GM13977 (cell line): Measurements from ENCODE around the gene S100A1.
"Not testable (repeated sequence)": the region's sequence is repeated elsewhere in the genome, so short reads cannot be mapped to it uniquely, and the experiment has no call there.

Experiments
- DNase-seq: peaks from one replicate; pipeline ENCODE4 v3.0.0; 2012; ENCODE audit warnings: low spot score
- CTCF ChIP-seq: IDR thresholded peaks from 2 replicates; pipeline ENCODE4 v1.5.1; 2012; ENCODE audit warnings: mild to moderate bottlenecking, control low read depth; ENCODE audit not compliant: insufficient read depth; ENCODE audit errors: extremely low read depth, missing control alignments
- in situ Hi-C: fragments of 300-500 bp; cut with MboI; formaldehyde crosslinking; loops from one replicate; pipeline ENCODE4 v1.12.0; 2022; ENCODE audit warnings: low sequenced_read_pairs, low pct_unique_long_range_greater_than_20kb, mixed read lengths, inconsistent platforms; ENCODE audit not compliant: unreplicated experiment

S100A1 gene

DNA sequence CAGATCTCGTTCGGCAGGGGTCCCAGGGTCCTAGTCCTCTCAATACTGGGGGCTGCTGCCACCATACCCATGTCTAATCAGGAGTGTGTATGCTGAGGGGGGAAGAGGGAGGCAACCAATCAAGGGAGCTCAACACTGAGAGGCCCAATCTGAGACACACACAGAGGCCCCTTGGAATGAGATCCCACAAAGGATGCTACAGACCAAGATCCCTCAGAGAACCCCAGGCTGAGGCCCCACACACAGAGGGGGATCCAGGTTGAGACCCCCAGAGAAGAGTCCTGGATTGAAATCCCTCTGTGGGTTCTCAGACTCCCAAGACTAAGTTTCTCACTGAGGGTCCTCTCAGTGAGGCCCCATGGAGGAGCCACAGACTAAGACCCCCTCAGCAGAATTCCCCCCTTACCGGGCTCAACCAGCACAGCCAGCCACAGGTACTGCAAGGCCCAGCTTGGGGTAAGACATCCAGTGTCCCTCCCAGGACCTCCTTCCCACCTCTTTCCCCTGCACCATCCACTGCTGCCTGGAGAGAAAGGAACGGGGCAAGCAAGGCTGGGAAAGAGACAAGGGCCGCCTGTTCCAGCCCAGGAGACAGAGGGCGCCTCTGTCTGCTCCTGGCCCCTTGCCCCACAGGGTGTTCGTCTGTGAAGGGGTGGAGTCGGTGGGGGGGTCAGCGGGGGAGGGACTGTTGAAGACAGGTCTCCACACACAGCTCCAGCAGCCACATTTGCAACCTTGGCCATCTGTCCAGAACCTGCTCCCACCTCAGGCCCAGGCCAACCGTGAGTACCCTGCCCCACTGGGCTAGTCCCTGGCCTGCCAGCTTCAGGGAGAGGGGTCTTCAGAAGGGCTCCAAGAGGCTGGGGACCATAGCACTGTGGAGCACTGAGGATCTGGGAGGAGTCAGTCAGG is at the start of gene S100A1:
TSS of gene S100A1 (plus strand) at position 720 of the 912 bp plus-strand sequence. CDS start 2,088 bp downstream, outside the sequence.
- in situ Hi-C loops, result no loop called here
- TF ChIP-seq CTCF, result no peak
- no peak for DNase-seq

GRCh38 chr1:153578490-153578889 is 49.7 kb upstream of the S100A1 start:
- TF ChIP-seq CTCF, result no peak
- DNase-seq, result no peak
- in situ Hi-C loops, result no loop called here

DNA sequence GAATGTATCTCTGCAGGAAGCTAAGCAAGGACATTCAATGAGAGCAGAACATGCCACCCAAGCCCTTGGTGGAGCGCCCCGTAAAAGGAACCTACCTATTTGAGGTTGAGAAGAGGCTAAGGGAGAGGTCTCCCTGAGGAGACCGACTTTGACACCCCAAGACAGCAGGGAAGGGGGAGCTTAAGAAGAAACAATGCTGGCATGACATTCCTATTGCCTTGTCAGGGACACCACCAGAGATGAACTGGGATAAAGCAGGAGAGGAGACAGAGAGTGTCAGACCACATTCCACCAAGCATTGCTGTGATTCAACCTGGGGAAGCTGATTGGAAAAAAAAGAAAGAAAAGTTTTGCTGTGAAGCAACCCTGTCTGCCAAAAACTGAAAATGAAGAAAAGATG is 49.3 kb upstream of the S100A1 start:
- DNase-seq, result no peak
- in situ Hi-C loops, result no loop called here
- TF ChIP-seq CTCF, result no peak

DNA sequence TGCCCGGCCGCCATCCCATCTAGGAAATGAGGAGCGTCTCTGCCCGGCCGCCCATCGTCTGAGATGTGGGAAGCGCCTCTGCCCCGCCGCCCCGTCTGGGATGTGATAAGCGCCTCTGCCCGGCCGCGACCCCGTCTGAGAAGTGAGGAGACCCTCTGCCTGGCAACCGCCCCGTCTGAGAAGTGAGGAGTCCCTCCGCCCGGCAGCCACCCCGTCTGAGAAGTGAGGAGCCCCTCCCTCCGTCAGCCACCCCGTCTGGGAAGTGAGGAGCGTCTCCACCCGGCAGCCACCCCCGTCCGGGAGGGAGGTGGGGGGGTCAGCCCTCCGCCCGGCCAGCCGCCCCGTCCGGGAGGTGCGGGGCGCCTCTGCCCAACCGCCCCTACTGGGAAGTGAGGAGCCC is 45.4 kb upstream of the S100A1 start:
- DNase-seq, in situ Hi-C loops: not testable (repeated sequence)

GRCh38 chr1:153583514-153583913 is 44.7 kb upstream of the S100A1 start:
- in situ Hi-C loops, DNase-seq: not testable (repeated sequence)

GRCh38 chr1:153583976-153584375 is 44.3 kb upstream of the S100A1 start:
- DNase-seq, result no peak
- TF ChIP-seq CTCF, result no peak
- in situ Hi-C loops, result no loop called here

- no peak for TF ChIP-seq CTCF
- in situ Hi-C loops, result no loop called here
- no peak for DNase-seq
Observed at GRCh38 chr1:153585006-153585405, 43.2 kb upstream of the S100A1 start.
